Lung (tissue), 12 donors: ENCODE data around the gene HSPA8. TPM values are rescaled to one million over a fixed set of nuclear protein-coding genes. Genes with fewer than 3 reads are reported as not detected.

Experiments
- ATAC-seq: fragments of 200-7000 bp; cut with Tn5 transposase; one replicate; pipeline ENCODE4 v1.9.1; 2020; ENCODE audit warnings: moderate number of reproducible peaks; ENCODE audit not compliant: insufficient read depth, low FRiP score
- DNase-seq, 3 donors: peaks; one replicate each; pipeline ENCODE4 v3.0.0-alpha.2; 2013 to 2017
- H3K27ac ChIP-seq, 2 donors: one replicate each; pipeline ENCODE4 v1.5.1; 2013; ENCODE audit warnings: mild to moderate bottlenecking in 2 of 2, moderate library complexity in 2 of 2, control low read depth in 1 of 2, inconsistent platforms in 1 of 2, low read depth in 1 of 2, low read length in 1 of 2
- H3K27me3 ChIP-seq, 3 donors: one replicate each; pipeline ENCODE4 v1.5.1; 2013; ENCODE audit warnings: low read length in 2 of 3; ENCODE audit not compliant: control insufficient read depth in 3 of 3, insufficient read depth in 3 of 3
- H3K36me3 ChIP-seq, 4 donors: one replicate each; pipeline ENCODE4 v1.5.1; 2013; ENCODE audit warnings: low read length in 4 of 4, mild to moderate bottlenecking in 1 of 4, moderate library complexity in 1 of 4; ENCODE audit not compliant: control insufficient read depth in 4 of 4, insufficient read depth in 4 of 4
- H3K4me1 ChIP-seq, 5 donors: one replicate each; pipeline ENCODE4 v1.5.1; 2013; ENCODE audit warnings: low read length in 5 of 5, mild to moderate bottlenecking in 2 of 5, moderate library complexity in 1 of 5; ENCODE audit not compliant: control insufficient read depth in 5 of 5, insufficient read depth in 5 of 5
- H3K4me3 ChIP-seq: one replicate; pipeline ENCODE4 v1.5.1; 2013; ENCODE audit warnings: mild to moderate bottlenecking, control low read depth, moderate library complexity
- H3K9ac ChIP-seq, 2 donors: one replicate each; pipeline ENCODE4 v1.5.1; 2013; ENCODE audit warnings: low read length in 2 of 2, control low read depth in 1 of 2; ENCODE audit not compliant: insufficient read depth in 1 of 2
- H3K9me3 ChIP-seq, 4 donors: one replicate each; pipeline ENCODE4 v1.5.1; 2013; ENCODE audit warnings: low read length in 3 of 4, mild to moderate bottlenecking in 1 of 4, moderate library complexity in 1 of 4; ENCODE audit not compliant: control insufficient read depth in 4 of 4, insufficient read depth in 3 of 4
- WGBS, 2 donors: extraction: QIAGEN DNeasy Blood & Tissue Kit; methylation state at CpG; one replicate each; pipeline ENCODE4 v1.1.7; 2013; 5-methylcytosine and 5-hydroxymethylcytosine counted together
- polyA plus RNA-seq, 2 donors: library from polyadenylated mRNA; stranded (reverse); fragments of 200-250 nt; gene quantifications; one replicate each; pipeline ENCODE4 v1.2.1, GENCODE V29; 2013
- total RNA-seq, 2 donors: library from RNA; depleted of rRNA in 1 of 2; stranded (reverse); fragments of >200 nt in 1 of 2; gene quantifications; one replicate each; pipeline ENCODE4 v1.2.1, GENCODE V29; 2014 to 2021
- TF ChIP-seq, protein P1 (sequence below): IDR thresholded peaks from 2 replicates; pipeline ENCODE4 v1.5.1; 2012; ENCODE audit warnings: mild to moderate bottlenecking; ENCODE audit errors: control extremely low read depth, extremely low read depth
- donor health status: control.
- donor health status: control.
- donor health status: Bipolar disorder and iron deficiency.
- donor health status: healthy.
- donor health status: DM: yes; HTN: yes; CAD: no.

HSPA8 gene
- total and polyA plus RNA-seq, 4 donors: 90.9 to 1,138 (median 892) TPM

DNA sequence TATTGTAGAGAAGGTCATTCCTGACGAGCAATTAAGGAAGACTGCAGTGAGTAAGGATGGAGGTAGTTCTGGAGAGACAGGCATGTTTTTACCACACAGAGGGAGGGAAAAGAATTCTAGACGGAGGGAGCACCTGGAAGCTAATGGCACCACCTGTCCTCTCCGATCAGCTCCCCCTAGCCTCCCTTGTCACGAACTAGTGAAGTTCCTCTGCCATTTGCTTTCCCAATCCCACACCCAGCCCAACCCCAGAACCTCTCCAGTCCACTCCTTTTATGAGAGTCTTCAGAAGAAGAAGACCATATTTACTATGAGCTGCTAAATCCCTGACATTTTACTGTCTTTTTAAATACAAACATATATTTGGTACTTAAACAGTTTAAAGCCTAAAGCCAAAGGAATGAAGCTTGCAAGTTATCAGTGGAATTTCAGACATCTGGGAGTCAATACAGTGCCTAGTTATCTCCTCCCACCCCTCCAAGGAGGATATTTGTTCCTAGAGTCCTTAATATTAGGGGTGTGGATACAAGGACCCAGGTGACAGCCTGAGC, 46.1 kb upstream of the HSPA8 start:
- TF ChIP-seq, protein P1, sequence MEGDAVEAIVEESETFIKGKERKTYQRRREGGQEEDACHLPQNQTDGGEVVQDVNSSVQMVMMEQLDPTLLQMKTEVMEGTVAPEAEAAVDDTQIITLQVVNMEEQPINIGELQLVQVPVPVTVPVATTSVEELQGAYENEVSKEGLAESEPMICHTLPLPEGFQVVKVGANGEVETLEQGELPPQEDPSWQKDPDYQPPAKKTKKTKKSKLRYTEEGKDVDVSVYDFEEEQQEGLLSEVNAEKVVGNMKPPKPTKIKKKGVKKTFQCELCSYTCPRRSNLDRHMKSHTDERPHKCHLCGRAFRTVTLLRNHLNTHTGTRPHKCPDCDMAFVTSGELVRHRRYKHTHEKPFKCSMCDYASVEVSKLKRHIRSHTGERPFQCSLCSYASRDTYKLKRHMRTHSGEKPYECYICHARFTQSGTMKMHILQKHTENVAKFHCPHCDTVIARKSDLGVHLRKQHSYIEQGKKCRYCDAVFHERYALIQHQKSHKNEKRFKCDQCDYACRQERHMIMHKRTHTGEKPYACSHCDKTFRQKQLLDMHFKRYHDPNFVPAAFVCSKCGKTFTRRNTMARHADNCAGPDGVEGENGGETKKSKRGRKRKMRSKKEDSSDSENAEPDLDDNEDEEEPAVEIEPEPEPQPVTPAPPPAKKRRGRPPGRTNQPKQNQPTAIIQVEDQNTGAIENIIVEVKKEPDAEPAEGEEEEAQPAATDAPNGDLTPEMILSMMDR: no peak

GRCh38 chr11:123104697-123105096, 42.8 kb upstream of the HSPA8 start:
- Histone ChIP-seq H3K27ac (no peak overlapping the region), H3K4me1 (peaks cover 0 to 19% (median 10%) of the 10 kb centered on the region in 5 donors), H3K27me3 (no peaks in the 10 kb centered on the region), H3K9ac (no peak overlapping the region), H3K4me3 (no peak overlapping the region), H3K9me3 (no peaks in the 10 kb centered on the region), H3K36me3 (no peaks in the 10 kb centered on the region)
- 96 to 98% methylated on average over 3 of the region's 3 CpGs for WGBS, 2 donors
- DNase-seq (no peak), ATAC-seq (no peak)
- TF ChIP-seq, protein P1: no peak

More for the DNA sequence above, 46.1 kb upstream of the HSPA8 start:
- ATAC-seq (no peak), DNase-seq (no peak)
- H3K27ac ChIP-seq: no peak overlapping the region
- no peaks in the 10 kb centered on the region for H3K36me3 ChIP-seq
- H3K9ac ChIP-seq: no peak overlapping the region
- H3K9me3 ChIP-seq: no peaks in the 10 kb centered on the region
- WGBS, 2 donors: 79 to 86% methylated on average over 4 of the region's 4 CpGs
- H3K4me1 ChIP-seq: peaks cover 0 to 13% (median 6%) of the 10 kb centered on the region in 5 donors
- no peaks in the 10 kb centered on the region for H3K27me3 ChIP-seq
- no peak overlapping the region for H3K4me3 ChIP-seq

- 56 to 61% methylated on average over 8 of the region's 8 CpGs for WGBS, 2 donors
- H3K36me3 ChIP-seq: no peaks in the 10 kb centered on the region
- no peaks in the 10 kb centered on the region for H3K27me3 ChIP-seq
- TF ChIP-seq, protein P1: peak; percentile 33
- H3K4me1 ChIP-seq: peaks cover 0 to 19% (median 10%) of the 10 kb centered on the region in 5 donors
- no peak overlapping the region for H3K27ac ChIP-seq
- ATAC-seq (peak; percentile 23), DNase-seq (peak; percentile 87 to 96 (median 96))
- H3K9ac ChIP-seq: no peak overlapping the region
- H3K4me3 ChIP-seq: no peak overlapping the region
- no peaks in the 10 kb centered on the region for H3K9me3 ChIP-seq
Observed at GRCh38 chr11:123103326-123103980, 41.5 kb upstream of the HSPA8 start.
